ENCODE measurements around the gene TEP1. TPM values are rescaled to one million over a fixed set of nuclear protein-coding genes. Genes with fewer than 3 reads are reported as not detected.

The TEP1 gene
- total RNA-seq, 1 donor from 2014 or later: 17.5 TPM

GRCh38 chr14:20440465-20440864 is 27.2 kb upstream of the TEP1 start:
- DNase-seq (ENCODE audit: low read depth): no peak

GRCh38 chr14:20438664-20439063 is 25.4 kb upstream of the TEP1 start:
- no peak for TF ChIP-seq CTCF (conservative IDR thresholded peaks at IDR 0.05; ENCODE audit: low read depth, low read length)
- no peak for DNase-seq (ENCODE audit: low read depth)
- H3K4me3 ChIP-seq (ENCODE audit: low read depth, low read length): no peak overlapping the region

More at GRCh38 chr14:20440465-20440864, 27.2 kb upstream of the TEP1 start:
- H3K4me3 ChIP-seq (ENCODE audit: low read depth, low read length): no peak overlapping the region
- TF ChIP-seq CTCF (conservative IDR thresholded peaks at IDR 0.05; ENCODE audit: low read depth, low read length): no peak

GRCh38 chr14:20436363-20436755 is 23.1 kb upstream of the TEP1 start:
- H3K4me3 ChIP-seq (ENCODE audit: low read depth, low read length): no peak overlapping the region
- TF ChIP-seq CTCF (conservative IDR thresholded peaks at IDR 0.05; ENCODE audit: low read depth, low read length): no peak
- DNase-seq (ENCODE audit: low read depth): no peak

GRCh38 chr14:20435582-20436362 is 22.5 kb upstream of the TEP1 start, which contains the start of gene KLHL33:
Gene KLHL33 (minus strand): TSS chr14:20436166. CDS start chr14:20435811, 355 bp downstream.
- TF ChIP-seq CTCF (conservative IDR thresholded peaks at IDR 0.05; ENCODE audit: low read depth, low read length): no peak
- peak within 1 kb of the TSS; percentile 37 for H3K4me3 ChIP-seq (ENCODE audit: low read depth, low read length)
- no peak for DNase-seq (ENCODE audit: low read depth)

- no peak for DNase-seq (ENCODE audit: low read depth)
- H3K4me3 ChIP-seq (ENCODE audit: low read depth, low read length): peak overlapping the region; percentile 37
- no peak for TF ChIP-seq CTCF (conservative IDR thresholded peaks at IDR 0.05; ENCODE audit: low read depth, low read length)
Observed at GRCh38 chr14:20434701-20435581, 21.6 kb upstream of the TEP1 start.

GRCh38 chr14:20429801-20430669 is 16.7 kb upstream of the TEP1 start:
- no peak for TF ChIP-seq CTCF (conservative IDR thresholded peaks at IDR 0.05; ENCODE audit: low read depth, low read length)
- DNase-seq (ENCODE audit: low read depth): no peak
- H3K4me3 ChIP-seq (ENCODE audit: low read depth, low read length): no peak overlapping the region

Measured in epithelial cell of proximal tubule (primary cell).